Measurements from ENCODE around the gene ACOX1. TPM values are rescaled to one million over a fixed set of nuclear protein-coding genes. Genes with fewer than 3 reads are reported as not detected.
A peak's percentile ranks its signal among the peaks of the same experiment; 100 is the strongest.

ACOX1 gene
- 23.3 and 25.8 TPM in 2 replicates for total RNA-seq

DNA sequence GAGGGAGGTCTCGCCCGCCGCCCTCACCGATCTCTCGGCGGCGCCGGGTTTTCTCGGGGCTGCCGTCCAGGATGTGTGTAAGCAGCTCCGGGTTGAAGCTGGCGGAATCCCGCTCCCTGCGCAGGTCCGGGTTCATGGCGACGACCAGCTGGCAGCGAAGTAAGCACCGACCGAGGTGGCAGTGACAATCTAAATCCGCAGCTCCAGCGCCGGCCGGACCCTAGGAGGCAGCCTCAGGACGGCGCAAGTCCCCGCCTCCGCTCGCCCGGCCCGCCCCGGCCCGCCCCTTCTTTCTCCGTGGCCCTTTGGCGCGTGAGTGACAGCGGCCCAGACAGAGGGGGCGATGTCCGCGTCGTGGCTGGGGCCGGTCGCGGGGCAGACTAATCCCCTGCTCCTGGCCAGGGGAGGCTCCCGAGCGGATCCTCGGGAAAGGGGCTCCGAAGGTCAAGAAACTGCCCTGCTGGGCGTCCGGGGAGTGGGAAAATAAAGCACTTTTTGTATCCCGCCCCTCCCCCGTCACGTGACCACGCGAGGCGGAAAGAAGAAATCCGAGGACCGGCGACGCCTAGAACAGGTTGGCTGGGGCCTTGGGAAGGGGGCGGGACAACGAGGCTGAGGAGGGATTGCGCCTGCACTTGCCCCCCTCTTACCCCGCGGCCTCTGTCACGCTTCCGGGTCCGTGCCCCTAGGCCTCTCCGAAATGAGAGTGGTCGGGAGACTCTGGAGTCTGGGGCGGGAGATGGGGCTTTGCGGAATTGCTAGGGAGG, at the start of gene ACOX1, which contains the start of gene TEN1:
ACOX1 (minus strand) TSS at position 229 of the 767 bp plus-strand sequence; CDS start at position 136, 93 bp downstream.
TEN1 (plus strand) TSS at position 303 of the 767 bp plus-strand sequence. CDS start 6,953 bp downstream, outside the sequence.
- Mint-ChIP-seq H3K27ac (peak within 1 kb of the TSS; percentile 100), H3K36me3 (ENCODE audit: low read depth) (peaks cover 18% of the 10 kb centered on the region), H3K27me3 (no peaks in the 10 kb centered on the region), H3K9me3 (no peaks in the 10 kb centered on the region), H3K4me3 (peak within 1 kb of the TSS; percentile 100), H3K4me1 (peaks cover 37% of the 10 kb centered on the region)
- POLR2A ChIA-PET = interaction anchor here (0.6 to 1.6 kb wide), 18 partner anchors 9 to 293 kb away, joined by 3 to 15 read pairs (median 3); partner anchors contain the start of genes FBF1 and WBP2
- ATAC-seq (ENCODE audit: low read depth) = peak; percentile 94
- TF ChIP-seq, protein P1, sequence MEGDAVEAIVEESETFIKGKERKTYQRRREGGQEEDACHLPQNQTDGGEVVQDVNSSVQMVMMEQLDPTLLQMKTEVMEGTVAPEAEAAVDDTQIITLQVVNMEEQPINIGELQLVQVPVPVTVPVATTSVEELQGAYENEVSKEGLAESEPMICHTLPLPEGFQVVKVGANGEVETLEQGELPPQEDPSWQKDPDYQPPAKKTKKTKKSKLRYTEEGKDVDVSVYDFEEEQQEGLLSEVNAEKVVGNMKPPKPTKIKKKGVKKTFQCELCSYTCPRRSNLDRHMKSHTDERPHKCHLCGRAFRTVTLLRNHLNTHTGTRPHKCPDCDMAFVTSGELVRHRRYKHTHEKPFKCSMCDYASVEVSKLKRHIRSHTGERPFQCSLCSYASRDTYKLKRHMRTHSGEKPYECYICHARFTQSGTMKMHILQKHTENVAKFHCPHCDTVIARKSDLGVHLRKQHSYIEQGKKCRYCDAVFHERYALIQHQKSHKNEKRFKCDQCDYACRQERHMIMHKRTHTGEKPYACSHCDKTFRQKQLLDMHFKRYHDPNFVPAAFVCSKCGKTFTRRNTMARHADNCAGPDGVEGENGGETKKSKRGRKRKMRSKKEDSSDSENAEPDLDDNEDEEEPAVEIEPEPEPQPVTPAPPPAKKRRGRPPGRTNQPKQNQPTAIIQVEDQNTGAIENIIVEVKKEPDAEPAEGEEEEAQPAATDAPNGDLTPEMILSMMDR (IDR thresholded peaks at IDR 0.05) = no peak
- peak; percentile 91 for DNase-seq
- CTCF ChIA-PET = interaction anchor here (1.4 kb wide), 1 partner anchor 35 kb away, joined by 4 read pairs; no protein-coding TSS in a partner anchor
- intact Hi-C loops (cut with micrococcal nuclease) = loop anchor here (1.0 to 2.0 kb wide), 7 partner anchors 13 to 194 kb away; partner anchors contain the start of genes FBF1 and WBP2

DNA sequence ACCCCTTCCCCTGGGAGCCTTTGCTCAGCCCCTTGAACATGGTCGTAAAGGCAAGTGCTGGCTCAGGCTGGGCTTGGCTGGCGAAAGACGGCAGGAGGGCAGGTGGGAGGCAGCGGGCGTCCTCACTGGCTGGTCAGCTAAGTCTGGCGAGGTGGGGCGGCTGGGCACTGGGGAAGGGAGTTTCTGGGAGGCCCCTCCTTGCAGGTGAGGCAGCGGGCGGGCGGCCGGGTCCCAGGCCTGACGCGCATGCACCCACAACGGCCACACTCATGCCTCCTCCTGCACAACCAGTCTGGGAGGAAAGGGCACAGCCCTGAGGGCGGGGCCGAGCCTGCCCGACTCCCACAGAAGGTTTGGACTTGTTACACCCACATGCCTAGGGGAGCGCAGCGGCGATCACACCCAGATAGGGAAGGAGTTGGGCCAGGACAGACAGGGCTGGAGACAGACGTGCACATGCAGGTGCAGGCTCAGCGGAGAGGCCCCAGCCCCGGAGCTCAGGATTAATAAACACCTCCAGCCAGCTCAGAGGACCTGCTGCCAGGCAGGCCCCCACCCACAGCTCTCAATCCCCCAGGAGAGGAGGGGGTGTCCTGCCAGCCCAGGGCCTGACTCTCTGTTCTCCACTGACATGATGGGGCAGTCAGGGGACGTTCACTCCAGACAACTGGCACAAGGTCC, 48.3 kb upstream of the ACOX1 start, which contains the start of gene EVPL:
EVPL (minus strand) TSS at position 148 of the 681 bp plus-strand sequence; CDS start at position 40, 108 bp downstream.
- no peaks in the 10 kb centered on the region for H3K27me3 Mint-ChIP-seq
- no peak for DNase-seq
- POLR2A ChIA-PET = interaction anchor here (0.7 kb wide), 1 partner anchor 11 kb away, joined by 10 read pairs; no protein-coding TSS in a partner anchor
- H3K4me1 Mint-ChIP-seq = peaks cover 8% of the 10 kb centered on the region
- H3K27ac Mint-ChIP-seq = no peak within 1 kb of the TSS
- CTCF ChIA-PET = no interaction called here
- intact Hi-C loops (cut with micrococcal nuclease) = no loop called here
- TF ChIP-seq, protein P1 (IDR thresholded peaks at IDR 0.05) = no peak
- H3K9me3 Mint-ChIP-seq = no peaks in the 10 kb centered on the region
- no peaks in the 10 kb centered on the region for H3K36me3 Mint-ChIP-seq (ENCODE audit: low read depth)
- no peak for ATAC-seq (ENCODE audit: low read depth)
- no peak within 1 kb of the TSS for H3K4me3 Mint-ChIP-seq

DNA sequence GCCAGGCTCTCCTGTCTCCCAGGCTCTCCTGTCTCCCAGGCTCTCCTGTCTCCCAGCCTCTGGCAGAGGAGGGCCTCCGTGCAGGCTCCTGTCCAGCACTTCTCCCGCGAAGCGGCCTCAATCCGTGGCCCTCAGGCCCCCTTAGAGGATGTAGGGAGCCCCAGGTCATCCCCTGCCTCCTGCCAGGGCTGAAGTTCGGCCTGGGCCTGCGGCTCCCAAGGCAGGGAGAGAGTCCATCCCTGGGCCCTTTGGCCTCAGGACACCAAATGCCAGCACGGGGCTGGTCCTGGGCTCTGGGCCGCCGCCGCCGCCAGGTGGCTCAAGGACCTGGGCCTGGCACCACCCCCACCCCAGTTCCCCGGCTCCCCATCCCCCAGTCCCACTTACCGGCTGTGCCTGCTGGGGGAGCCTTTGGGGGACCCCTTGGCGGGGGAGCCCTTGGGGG, 47.8 kb upstream of the ACOX1 start:
- Mint-ChIP-seq H3K9me3 (no peaks in the 10 kb centered on the region), H3K4me3 (no peak overlapping the region), H3K27ac (no peak overlapping the region), H3K27me3 (no peaks in the 10 kb centered on the region), H3K36me3 (ENCODE audit: low read depth) (no peaks in the 10 kb centered on the region), H3K4me1 (peaks cover 8% of the 10 kb centered on the region)
- no peak for DNase-seq
- ATAC-seq (ENCODE audit: low read depth) = no peak
- ChIA-PET CTCF (no interaction called here), POLR2A (no interaction called here)
- TF ChIP-seq, protein P1 (IDR thresholded peaks at IDR 0.05) = no peak
- intact Hi-C loops (cut with micrococcal nuclease) = no loop called here

DNA sequence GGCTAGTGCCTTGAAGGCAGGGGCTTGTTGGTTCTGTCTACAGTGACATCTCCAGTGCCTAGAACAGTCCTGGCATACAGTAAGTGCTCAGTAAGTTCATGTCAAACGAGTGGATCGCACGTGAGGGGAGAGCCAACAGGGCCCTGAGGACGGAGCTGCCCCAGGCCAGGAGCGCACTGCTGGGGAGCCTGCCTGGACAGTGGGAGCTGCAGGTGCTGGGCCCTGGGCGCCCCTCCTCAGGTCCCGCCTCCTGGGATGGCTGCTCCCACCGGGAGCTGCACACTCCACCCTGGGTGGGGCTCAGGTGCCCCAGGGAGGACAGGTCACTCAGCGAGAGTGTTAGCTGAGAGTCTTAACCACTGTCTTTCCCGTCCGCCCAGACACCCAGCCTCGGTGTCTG, 46.3 kb upstream of the ACOX1 start:
- Mint-ChIP-seq H3K27me3 (no peaks in the 10 kb centered on the region), H3K36me3 (ENCODE audit: low read depth) (no peaks in the 10 kb centered on the region), H3K4me3 (no peak overlapping the region), H3K27ac (no peak overlapping the region), H3K9me3 (no peaks in the 10 kb centered on the region), H3K4me1 (peaks cover 8% of the 10 kb centered on the region)
- ChIA-PET POLR2A (no interaction called here), CTCF (no interaction called here)
- TF ChIP-seq, protein P1 (IDR thresholded peaks at IDR 0.05) = no peak
- intact Hi-C loops (cut with micrococcal nuclease) = no loop called here
- ATAC-seq (ENCODE audit: low read depth) = no peak
- no peak for DNase-seq

DNA sequence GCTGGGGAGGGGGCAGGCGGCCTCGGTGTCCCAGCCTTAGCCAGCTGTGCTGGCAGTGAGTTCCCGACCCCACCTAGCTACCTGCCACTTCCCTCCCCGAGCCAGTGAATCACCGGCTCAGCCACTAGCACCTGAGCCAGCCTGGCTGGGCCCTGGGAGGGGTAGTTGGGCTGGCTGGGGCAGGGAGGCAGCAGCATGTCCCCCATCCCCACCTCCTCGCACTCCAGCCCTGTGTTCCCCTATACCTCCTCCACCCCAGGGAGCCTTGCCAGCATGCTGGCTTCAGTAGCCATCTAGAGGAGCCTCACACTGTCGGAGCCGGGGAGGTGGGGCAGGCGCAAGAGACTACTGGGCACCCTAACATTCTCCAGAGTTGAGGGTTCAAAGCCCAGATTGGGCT, 45.4 kb upstream of the ACOX1 start:
- Mint-ChIP-seq H3K27me3 (no peaks in the 10 kb centered on the region), H3K36me3 (ENCODE audit: low read depth) (no peaks in the 10 kb centered on the region), H3K27ac (no peak overlapping the region), H3K4me3 (no peak overlapping the region), H3K9me3 (no peaks in the 10 kb centered on the region), H3K4me1 (peaks cover 2% of the 10 kb centered on the region)
- CTCF ChIA-PET = no interaction called here
- TF ChIP-seq, protein P1 (IDR thresholded peaks at IDR 0.05) = no peak
- POLR2A ChIA-PET = no interaction called here
- DNase-seq = no peak
- intact Hi-C loops (cut with micrococcal nuclease) = no loop called here
- no peak for ATAC-seq (ENCODE audit: low read depth)

Measured in activated B cell treated with CpG ODN at 0.5 μM for 24 hours (primary cell).